Adrenal gland (tissue), 12 donors: ENCODE results near the gene COX19. TPM values are rescaled to one million over a fixed set of nuclear protein-coding genes. Genes with fewer than 3 reads are reported as not detected.

Experiments used
- DNase-seq, 7 donors: peaks; one replicate each; pipeline ENCODE4 v3.0.0-alpha.2; 2019 to 2020
- H3K27ac ChIP-seq, 5 donors: fragments of 200-600 bp; sonication (generic) in 4 of 5; 1 replicate in 3 of 5; 2 replicates in 2 of 5; pipeline versions ENCODE4 v1.5.1 to v1.8.0; 2016 to 2020; ENCODE audit warnings: mild to moderate bottlenecking in 1 of 5
- H3K27me3 ChIP-seq: fragments of 200-600 bp; 2 replicates; pipeline ENCODE4 v1.8.0; 2021
- H3K36me3 ChIP-seq, 2 donors: fragments of 200-600 bp; replicated peaks in 1 of 2; 1 replicate in 1 of 2; 2 replicates in 1 of 2; pipeline versions ENCODE4 v1.5.1 to v1.8.0; 2018 to 2022
- H3K4me1 ChIP-seq, 2 donors: fragments of 200-600 bp; replicated peaks in 1 of 2; 1 replicate in 1 of 2; 2 replicates in 1 of 2; pipeline versions ENCODE4 v1.5.1 to v1.8.0; 2018 to 2021
- H3K4me3 ChIP-seq, 4 donors: fragments of 200-600 bp; sonication (generic) in 3 of 4; one replicate each; pipeline ENCODE4 v1.5.1; 2016 to 2018
- H3K9me3 ChIP-seq, 3 donors: fragments of 200-600 bp; sonication (generic) in 1 of 3; replicated peaks in 1 of 3; 1 replicate in 2 of 3; 2 replicates in 1 of 3; pipeline versions ENCODE4 v1.5.1 to v1.8.0; 2016 to 2021
- POLR2A ChIP-seq, 2 donors: fragments of 450-650 bp; IDR thresholded peaks; one replicate each; pipeline ENCODE4 v1.6.1; 2017; ENCODE audit warnings: antibody characterized with exemption in 2 of 2, mild to moderate bottlenecking in 2 of 2, moderate library complexity in 1 of 2
- WGBS, 4 donors: extraction: QIAGEN DNeasy Blood & Tissue Kit in 2 of 4; methylation state at CpG; one replicate each; pipeline versions ENCODE4 v1.1.5 to v1.1.7; 2013 to 2017; 5-methylcytosine and 5-hydroxymethylcytosine counted together
- intact Hi-C, 2 donors: fragments of 100-400 bp; cut with DNase I; formaldehyde crosslinking; loops; one replicate each; pipeline versions ENCODE4 v1.14.1 to v1.15.0; 2022 to 2023
- polyA plus RNA-seq, 3 donors: library from polyadenylated mRNA; stranded (reverse); fragments of 200-250 nt in 2 of 3; fragments of 350-450 nt in 1 of 3; fragmentation: Illumina TruSeq in 1 of 3; extraction: RNeasy Lipid Tissue Mini Kit (QIAGEN cat#74804) in 1 of 3; gene quantifications; one replicate each; pipeline ENCODE4 v1.2.3, GENCODE V29; 2013 to 2014
- total RNA-seq, 9 donors: library from RNA; depleted of rRNA in 4 of 9; stranded (reverse); fragments of >200 nt in 4 of 9; fragments of 120-200 nt in 1 of 9; fragmentation: NEBNext Ultra II Directional in 1 of 9; extraction: Animal tissue kit (Norgen Biotek cat#: 25700) in 1 of 9; gene quantifications; one replicate each; pipeline versions ENCODE4 v1.1.0 to v1.2.4, GENCODE V29; 2013 to 2023
- TF ChIP-seq, protein P1 (sequence below), 6 experiments: fragments of 450-650 bp in 4 of 6; fragments of 200-600 bp in 2 of 6; sonication (generic) in 1 of 6; IDR thresholded peaks; 1 replicate in 5 of 6; 2 replicates in 1 of 6; pipeline versions ENCODE4 v1.5.1 to v1.8.0; 2016 to 2021; ENCODE audit warnings: antibody characterized with exemption in 6 of 6, mild to moderate bottlenecking in 2 of 6, moderate library complexity in 1 of 6
- donor health status: healthy with polysubstance abuse.
- donor health status: Bipolar disorder and iron deficiency.
- donor health status: DM: yes; HTN: yes; CAD: no.
- donor health status: DM: no; HTN: no; CAD: no.
- donor health status: DM: no; HTN: no; CAD: no.
- donor health status: DM: yes; HTN: yes; CAD: no.

Gene COX19
- total and polyA plus RNA-seq, 12 donors, result 9.1 to 32.4 (median 18.9) TPM

DNA sequence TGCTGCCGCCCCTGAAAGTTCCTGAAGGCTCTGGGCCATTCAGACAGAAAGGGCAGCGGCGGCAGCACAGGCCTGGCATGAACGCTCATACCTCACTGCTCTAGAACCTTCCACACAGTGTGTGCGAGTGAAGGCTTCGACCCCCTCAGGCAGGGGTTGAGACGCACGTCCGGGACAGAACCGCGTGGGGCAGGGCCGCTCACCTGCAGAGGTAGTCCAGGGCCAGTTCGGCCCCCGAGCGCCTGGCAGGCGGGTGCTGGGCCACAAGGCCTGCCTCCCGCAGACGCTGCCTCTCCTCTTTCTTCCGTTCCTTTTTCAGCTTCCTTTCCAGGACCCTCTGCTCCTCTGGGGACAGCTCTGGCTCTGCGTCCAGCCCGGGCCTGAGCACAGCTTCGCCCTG, 34.4 kb upstream of the COX19 start:
- H3K27me3 ChIP-seq, result no peaks in the 10 kb centered on the region
- H3K4me1 ChIP-seq, result no peaks in the 10 kb centered on the region
- H3K9me3 ChIP-seq, result no peaks in the 10 kb centered on the region
- TF ChIP-seq POLR2A (IDR thresholded peaks at IDR 0.05), result no peak
- TF ChIP-seq, protein P1, sequence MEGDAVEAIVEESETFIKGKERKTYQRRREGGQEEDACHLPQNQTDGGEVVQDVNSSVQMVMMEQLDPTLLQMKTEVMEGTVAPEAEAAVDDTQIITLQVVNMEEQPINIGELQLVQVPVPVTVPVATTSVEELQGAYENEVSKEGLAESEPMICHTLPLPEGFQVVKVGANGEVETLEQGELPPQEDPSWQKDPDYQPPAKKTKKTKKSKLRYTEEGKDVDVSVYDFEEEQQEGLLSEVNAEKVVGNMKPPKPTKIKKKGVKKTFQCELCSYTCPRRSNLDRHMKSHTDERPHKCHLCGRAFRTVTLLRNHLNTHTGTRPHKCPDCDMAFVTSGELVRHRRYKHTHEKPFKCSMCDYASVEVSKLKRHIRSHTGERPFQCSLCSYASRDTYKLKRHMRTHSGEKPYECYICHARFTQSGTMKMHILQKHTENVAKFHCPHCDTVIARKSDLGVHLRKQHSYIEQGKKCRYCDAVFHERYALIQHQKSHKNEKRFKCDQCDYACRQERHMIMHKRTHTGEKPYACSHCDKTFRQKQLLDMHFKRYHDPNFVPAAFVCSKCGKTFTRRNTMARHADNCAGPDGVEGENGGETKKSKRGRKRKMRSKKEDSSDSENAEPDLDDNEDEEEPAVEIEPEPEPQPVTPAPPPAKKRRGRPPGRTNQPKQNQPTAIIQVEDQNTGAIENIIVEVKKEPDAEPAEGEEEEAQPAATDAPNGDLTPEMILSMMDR (IDR thresholded peaks at IDR 0.05), result no peak
- H3K36me3 ChIP-seq, result peaks cover 0 to 7% of the 10 kb centered on the region in 2 donors
- no peak overlapping the region for H3K27ac ChIP-seq
- intact Hi-C loops, result no loop called here
- no peak overlapping the region for H3K4me3 ChIP-seq
- DNase-seq, result no peak
- 93 to 95% (median 95%) methylated on average over 16 to 22 of the region's 22 CpGs for WGBS, 4 donors

DNA sequence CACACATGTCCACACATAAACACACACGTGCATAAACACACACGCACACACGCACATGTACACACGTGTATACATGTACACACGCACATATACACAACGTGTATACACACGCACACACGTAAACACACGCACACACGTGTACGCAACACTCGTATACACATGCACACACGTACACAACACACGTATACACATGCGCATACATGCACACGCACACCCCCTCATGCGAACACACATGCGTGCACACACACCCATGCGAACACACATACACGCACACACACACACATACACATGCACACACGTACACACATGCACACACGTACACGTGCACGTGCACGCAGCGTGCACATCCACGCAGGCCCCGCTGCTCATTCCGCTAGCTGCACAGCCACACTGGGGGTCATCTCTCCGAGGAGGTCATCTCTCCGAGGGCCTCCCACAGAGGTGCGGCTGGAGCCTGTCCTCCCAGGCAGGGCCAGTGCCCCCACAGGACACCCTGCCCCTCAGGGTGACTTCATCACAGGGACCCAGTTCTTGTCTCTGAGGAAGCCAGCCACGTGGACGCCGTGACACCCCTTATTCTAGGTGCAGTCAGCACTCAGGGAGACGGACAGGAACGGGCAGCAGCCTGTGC, 33.5 kb upstream of the COX19 start:
- Histone ChIP-seq H3K4me3 (no peak overlapping the region), H3K27ac (no peak overlapping the region), H3K9me3 (no peaks in the 10 kb centered on the region), H3K4me1 (peaks cover 0 to 4% of the 10 kb centered on the region in 2 donors), H3K27me3 (no peaks in the 10 kb centered on the region), H3K36me3 (peaks cover 0 to 7% of the 10 kb centered on the region in 2 donors)
- DNase-seq, result no peak
- TF ChIP-seq, protein P1 (IDR thresholded peaks at IDR 0.05), result no peak
- no peak for TF ChIP-seq POLR2A (IDR thresholded peaks at IDR 0.05)
- intact Hi-C loops, result no loop called here
- WGBS, 4 donors, result 94 to 95% (median 94%) methylated on average over 32 to 37 of the region's 37 CpGs

DNA sequence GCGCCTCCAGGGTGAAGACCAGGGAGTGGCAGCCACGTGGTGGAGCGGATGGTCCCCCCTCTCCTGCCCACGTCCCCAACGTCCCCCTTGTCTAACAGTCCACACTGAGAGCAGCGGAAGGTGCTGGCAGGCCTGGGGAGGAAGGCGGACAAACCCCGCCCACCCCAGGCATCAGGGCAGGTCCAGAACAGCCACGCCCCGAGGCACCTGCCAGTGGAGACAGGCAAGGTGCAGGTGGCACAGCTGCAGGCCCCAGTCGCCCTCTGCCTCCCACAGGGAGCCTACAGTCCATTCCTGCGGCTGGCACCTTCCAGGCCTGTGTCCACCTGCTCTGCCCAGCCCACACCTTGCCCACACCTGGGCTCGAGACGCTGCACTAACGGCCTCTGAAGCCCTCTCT, 32.6 kb upstream of the COX19 start:
- peaks cover 0 to 7% of the 10 kb centered on the region in 2 donors for H3K36me3 ChIP-seq
- peaks cover 0 to 4% of the 10 kb centered on the region in 2 donors for H3K4me1 ChIP-seq
- 80 to 89% (median 89%) methylated on average over 3 to 15 of the region's 15 CpGs; no CpG with 5 or more reads in 1 of the 4 donors for WGBS, 4 donors
- no peaks in the 10 kb centered on the region for H3K27me3 ChIP-seq
- no peak for DNase-seq
- H3K9me3 ChIP-seq, result no peaks in the 10 kb centered on the region
- TF ChIP-seq, protein P1 (IDR thresholded peaks at IDR 0.05), result no peak
- no peak for TF ChIP-seq POLR2A (IDR thresholded peaks at IDR 0.05)
- H3K27ac ChIP-seq, result no peak overlapping the region
- no peak overlapping the region for H3K4me3 ChIP-seq
- intact Hi-C loops, result no loop called here

DNA sequence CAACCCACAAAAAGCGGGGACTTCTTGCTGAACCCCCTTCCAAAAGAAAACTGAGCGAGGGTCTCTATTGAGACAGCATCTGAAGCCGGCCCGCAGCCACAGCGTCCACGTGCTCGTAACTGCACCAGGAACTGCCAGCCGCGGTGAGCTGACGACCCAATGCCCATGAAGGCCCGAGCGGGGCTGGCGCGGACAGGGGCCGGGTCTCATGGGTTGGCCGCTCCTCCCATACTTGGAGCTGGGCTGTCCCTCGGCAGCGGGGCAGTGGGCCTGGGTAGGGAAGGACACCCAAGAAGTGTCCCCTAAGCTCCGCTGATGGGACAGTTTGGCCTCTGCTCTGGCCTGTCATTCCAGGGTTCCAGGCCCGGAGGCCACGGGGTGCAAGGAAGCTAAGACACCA, 30.0 kb upstream of the COX19 start:
- H3K36me3 ChIP-seq, result peaks cover 0 to 7% of the 10 kb centered on the region in 2 donors
- 94 to 99% (median 96%) methylated on average over 9 to 21 of the region's 21 CpGs for WGBS, 4 donors
- intact Hi-C loops, result no loop called here

More for the DNA sequence above, 30.0 kb upstream of the COX19 start:
- Histone ChIP-seq H3K4me3 (no peak overlapping the region), H3K4me1 (peaks cover 0 to 4% of the 10 kb centered on the region in 2 donors), H3K9me3 (no peaks in the 10 kb centered on the region), H3K27me3 (no peaks in the 10 kb centered on the region), H3K27ac (no peak overlapping the region)
- no peak for DNase-seq
- TF ChIP-seq POLR2A (IDR thresholded peaks at IDR 0.05), result no peak
- TF ChIP-seq, protein P1 (IDR thresholded peaks at IDR 0.05), result no peak
